Adrenal gland (tissue), 5 donors: ENCODE results near the gene RAD51AP2.

ENCODE experiments used
- POLR2A ChIP-seq, 2 donors: fragments of 450-650 bp; IDR thresholded peaks; one replicate each; pipeline ENCODE4 v1.6.1; 2017; ENCODE audit warnings: antibody characterized with exemption in 2 of 2, mild to moderate bottlenecking in 2 of 2, moderate library complexity in 1 of 2
- TF ChIP-seq, protein P1 (sequence below), 6 experiments: fragments of 450-650 bp in 4 of 6; fragments of 200-600 bp in 2 of 6; sonication (generic) in 1 of 6; IDR thresholded peaks; 1 replicate in 5 of 6; 2 replicates in 1 of 6; pipeline versions ENCODE4 v1.5.1 to v1.8.0; 2016 to 2021; ENCODE audit warnings: antibody characterized with exemption in 6 of 6, mild to moderate bottlenecking in 2 of 6, moderate library complexity in 1 of 6
- donor health status: DM: no; HTN: no; CAD: no.

GRCh38 chr2:17543131-17543660 lies 25.0 kb upstream of the RAD51AP2 start:
- TF ChIP-seq, protein P1, sequence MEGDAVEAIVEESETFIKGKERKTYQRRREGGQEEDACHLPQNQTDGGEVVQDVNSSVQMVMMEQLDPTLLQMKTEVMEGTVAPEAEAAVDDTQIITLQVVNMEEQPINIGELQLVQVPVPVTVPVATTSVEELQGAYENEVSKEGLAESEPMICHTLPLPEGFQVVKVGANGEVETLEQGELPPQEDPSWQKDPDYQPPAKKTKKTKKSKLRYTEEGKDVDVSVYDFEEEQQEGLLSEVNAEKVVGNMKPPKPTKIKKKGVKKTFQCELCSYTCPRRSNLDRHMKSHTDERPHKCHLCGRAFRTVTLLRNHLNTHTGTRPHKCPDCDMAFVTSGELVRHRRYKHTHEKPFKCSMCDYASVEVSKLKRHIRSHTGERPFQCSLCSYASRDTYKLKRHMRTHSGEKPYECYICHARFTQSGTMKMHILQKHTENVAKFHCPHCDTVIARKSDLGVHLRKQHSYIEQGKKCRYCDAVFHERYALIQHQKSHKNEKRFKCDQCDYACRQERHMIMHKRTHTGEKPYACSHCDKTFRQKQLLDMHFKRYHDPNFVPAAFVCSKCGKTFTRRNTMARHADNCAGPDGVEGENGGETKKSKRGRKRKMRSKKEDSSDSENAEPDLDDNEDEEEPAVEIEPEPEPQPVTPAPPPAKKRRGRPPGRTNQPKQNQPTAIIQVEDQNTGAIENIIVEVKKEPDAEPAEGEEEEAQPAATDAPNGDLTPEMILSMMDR (IDR thresholded peaks at IDR 0.05), result no peak
- no peak for TF ChIP-seq POLR2A (IDR thresholded peaks at IDR 0.05)
